HG03139 (cell line): Measurements from ENCODE around the gene CAPZA1.
"Not testable (repeated sequence)": the region's sequence is repeated elsewhere in the genome, so short reads cannot be mapped to it uniquely, and the experiment has no call there.

Experiments used
- ATAC-seq: cut with Tn5 transposase; IDR thresholded peaks from one replicate; pipeline ENCODE4 v1.9.1; 2021; ENCODE audit not compliant: unreplicated experiment

Gene CAPZA1

GRCh38 chr1:112619518-112620376, at the start of gene CAPZA1:
Gene CAPZA1 (plus strand): TSS chr1:112619832. CDS start chr1:112619845, 13 bp downstream.
- ATAC-seq = peak; percentile 80

- ATAC-seq = no peak
Observed at GRCh38 chr1:112575154-112575804, 44.4 kb upstream of the CAPZA1 start.

- ATAC-seq = no peak
Observed at GRCh38 chr1:112576240-112576639, 43.4 kb upstream of the CAPZA1 start.

GRCh38 chr1:112579801-112580510, 39.7 kb upstream of the CAPZA1 start:
- ATAC-seq = no peak

GRCh38 chr1:112581586-112582192, 37.9 kb upstream of the CAPZA1 start:
- ATAC-seq = no peak

- no peak for ATAC-seq
Observed at GRCh38 chr1:112583366-112583765, 36.3 kb upstream of the CAPZA1 start.

- ATAC-seq = no peak
Observed at GRCh38 chr1:112589766-112590165, 29.9 kb upstream of the CAPZA1 start.

- ATAC-seq = no peak
Observed at GRCh38 chr1:112594208-112594876, 25.3 kb upstream of the CAPZA1 start.

GRCh38 chr1:112599477-112599876, 20.2 kb upstream of the CAPZA1 start:
- no peak for ATAC-seq

GRCh38 chr1:112603012-112603411, 16.6 kb upstream of the CAPZA1 start:
- ATAC-seq = no peak

- no peak for ATAC-seq
Observed at GRCh38 chr1:112603541-112603940, 16.1 kb upstream of the CAPZA1 start.

GRCh38 chr1:112605633-112606327, 13.9 kb upstream of the CAPZA1 start:
- no peak for ATAC-seq

- ATAC-seq = no peak
Observed at GRCh38 chr1:112614460-112615065, 5.1 kb upstream of the CAPZA1 start.

- ATAC-seq = no peak
Observed at GRCh38 chr1:112618114-112618720, 1.4 kb upstream of the CAPZA1 start.

- ATAC-seq = no peak
Observed at GRCh38 chr1:112618721-112619517, 713 bp upstream of the CAPZA1 start, which contains the start of gene ST7L. Gene ST7L (minus strand): TSS chr1:112619141. CDS start chr1:112619113, 28 bp downstream.

GRCh38 chr1:112620377-112620695, 704 bp downstream of the CAPZA1 start:
- no peak for ATAC-seq

GRCh38 chr1:112624493-112624892, 4.9 kb downstream of the CAPZA1 start:
- ATAC-seq = not testable (repeated sequence)

GRCh38 chr1:112625696-112626095, 6.1 kb downstream of the CAPZA1 start:
- no peak for ATAC-seq
